ENCODE data around the gene MRM3.
"Not testable (repeated sequence)": the region's sequence is repeated elsewhere in the genome, so short reads cannot be mapped to it uniquely, and the experiment has no call there.

MRM3 gene

DNA sequence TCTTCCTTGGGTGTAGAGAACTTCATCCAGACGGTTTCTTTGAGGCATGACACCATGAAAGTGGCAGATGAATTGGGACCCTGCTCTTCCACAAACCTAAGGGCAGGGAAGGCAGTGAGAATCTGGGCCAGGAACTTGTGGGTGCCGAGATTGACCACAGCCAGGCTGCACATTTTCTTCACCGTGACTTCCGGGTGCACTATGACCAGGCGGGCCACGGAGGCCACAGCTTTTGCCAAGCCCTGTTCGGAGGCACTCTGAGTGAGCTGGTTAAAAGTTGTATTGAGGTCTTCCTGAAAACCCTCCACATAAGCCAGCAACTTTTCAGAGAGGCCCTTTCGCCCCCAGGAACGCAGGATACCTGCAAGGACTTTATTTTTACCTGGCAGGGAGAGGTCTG lies 36.0 kb upstream of the MRM3 start:
- no peak overlapping the region for H3K4ac ChIP-seq (ENCODE audit: low read depth, low read length)
- H2BK120ac ChIP-seq (ENCODE audit: low read depth, low read length): no peak overlapping the region
- no peak overlapping the region for H3K4me2 ChIP-seq (ENCODE audit: low read length)
- peaks cover 20% of the 10 kb centered on the region for H3K36me3 ChIP-seq (ENCODE audit: control insufficient read depth, insufficient read depth, low read length)
- no peak overlapping the region for H3K27ac ChIP-seq (ENCODE audit: low read depth, low read length)
- H3K79me1 ChIP-seq (ENCODE audit: low read length): peaks cover 24% of the 10 kb centered on the region
- no peak overlapping the region for H3K23ac ChIP-seq (ENCODE audit: low read length)
- H3K4me1 ChIP-seq (ENCODE audit: control insufficient read depth, low read depth, low read length): no peaks in the 10 kb centered on the region
- no peak overlapping the region for H3K9ac ChIP-seq (ENCODE audit: low read length)
- no peak overlapping the region for H2BK15ac ChIP-seq (replicated peaks; ENCODE audit: low read depth)
- H2AK5ac ChIP-seq (ENCODE audit: low read length): no peak overlapping the region
- H3K18ac ChIP-seq (ENCODE audit: low read length): no peak overlapping the region
- H3K27me3 ChIP-seq (ENCODE audit: insufficient read depth, low read length, poor library complexity): no peaks in the 10 kb centered on the region
- no CpG with 5 or more reads among the region's 9 CpGs for WGBS (ENCODE audit: extremely low coverage, insufficient coverage, low lambda C conversion rate)
- H3K4me3 ChIP-seq (ENCODE audit: low read length): no peak overlapping the region
- DNase-seq: no peak
- H4K8ac ChIP-seq (ENCODE audit: low read depth, low read length): no peak overlapping the region
- no peak overlapping the region for H2BK5ac ChIP-seq (ENCODE audit: low read length)
- H4K5ac ChIP-seq (ENCODE audit: low read length): no peak overlapping the region
- H3K79me2 ChIP-seq (ENCODE audit: control insufficient read depth, insufficient read depth, low read length): peaks cover 25% of the 10 kb centered on the region
- H3K56ac ChIP-seq (ENCODE audit: low read length): no peak overlapping the region

DNA sequence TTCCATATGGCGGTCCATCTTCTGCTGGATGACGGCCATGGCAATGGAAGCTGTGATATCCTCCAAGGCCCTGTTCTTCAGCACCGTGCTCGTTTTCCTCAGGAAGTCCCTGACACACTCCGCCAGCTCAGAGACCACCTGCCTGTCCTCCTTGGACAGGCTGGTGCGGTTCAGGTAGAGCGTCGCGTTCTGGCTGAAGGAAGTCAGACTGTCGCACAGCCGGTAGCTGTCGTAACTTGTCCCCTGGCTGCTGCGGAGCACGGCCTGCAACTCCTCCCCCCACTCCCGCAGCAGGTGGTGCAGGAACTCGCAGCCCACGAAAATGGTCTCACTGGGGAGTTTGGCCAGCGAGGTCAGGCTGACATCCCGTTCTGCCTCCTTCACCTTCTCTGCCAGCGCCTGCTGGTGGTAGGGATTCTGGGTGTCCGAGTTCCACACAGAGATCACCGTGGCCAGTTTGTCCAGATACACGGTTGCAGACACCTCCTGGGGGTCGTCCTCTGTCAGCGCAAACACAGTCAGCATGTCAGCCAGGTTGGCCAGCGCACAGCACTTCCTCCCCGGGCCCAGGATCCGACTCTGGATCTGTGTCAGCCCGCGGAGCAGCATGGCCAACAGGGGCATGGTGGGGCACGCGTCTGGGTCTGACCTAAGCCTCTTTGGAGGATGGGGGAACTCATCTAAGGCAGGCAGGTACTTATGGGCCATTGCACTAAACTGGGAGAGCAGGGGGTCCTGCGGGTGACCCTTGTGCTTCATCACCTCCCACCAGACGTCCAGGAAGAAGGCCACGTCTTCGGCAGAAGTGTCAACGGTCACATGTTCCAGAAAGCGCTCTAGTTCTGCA lies 35.1 kb upstream of the MRM3 start:
- H3K27ac ChIP-seq (ENCODE audit: low read depth, low read length): no peak overlapping the region
- peaks cover 31% of the 10 kb centered on the region for H3K79me2 ChIP-seq (ENCODE audit: control insufficient read depth, insufficient read depth, low read length)
- H3K79me1 ChIP-seq (ENCODE audit: low read length): peaks cover 27% of the 10 kb centered on the region
- no CpG with 5 or more reads among the region's 38 CpGs for WGBS (ENCODE audit: extremely low coverage, insufficient coverage, low lambda C conversion rate)
- no peak overlapping the region for H3K4ac ChIP-seq (ENCODE audit: low read depth, low read length)
- DNase-seq: no peak
- H3K4me1 ChIP-seq (ENCODE audit: control insufficient read depth, low read depth, low read length): no peaks in the 10 kb centered on the region
- H3K4me2 ChIP-seq (ENCODE audit: low read length): no peak overlapping the region
- no peak overlapping the region for H4K8ac ChIP-seq (ENCODE audit: low read depth, low read length)
- H3K56ac ChIP-seq (ENCODE audit: low read length): no peak overlapping the region
- H3K27me3 ChIP-seq (ENCODE audit: insufficient read depth, low read length, poor library complexity): no peaks in the 10 kb centered on the region
- H4K5ac ChIP-seq (ENCODE audit: low read length): no peak overlapping the region
- H3K36me3 ChIP-seq (ENCODE audit: control insufficient read depth, insufficient read depth, low read length): peaks cover 18% of the 10 kb centered on the region
- no peak overlapping the region for H2BK120ac ChIP-seq (ENCODE audit: low read depth, low read length)
- no peak overlapping the region for H2BK5ac ChIP-seq (ENCODE audit: low read length)
- no peak overlapping the region for H3K23ac ChIP-seq (ENCODE audit: low read length)
- no peak overlapping the region for H3K18ac ChIP-seq (ENCODE audit: low read length)
- no peak overlapping the region for H3K4me3 ChIP-seq (ENCODE audit: low read length)
- H3K9ac ChIP-seq (ENCODE audit: low read length): no peak overlapping the region
- no peak overlapping the region for H2AK5ac ChIP-seq (ENCODE audit: low read length)
- H2BK15ac ChIP-seq (replicated peaks; ENCODE audit: low read depth): no peak overlapping the region

- peaks cover 17% of the 10 kb centered on the region for H3K36me3 ChIP-seq (ENCODE audit: control insufficient read depth, insufficient read depth, low read length)
These were observed 33.5 kb upstream of the MRM3 start for GRCh38 chr17:748604-749003.

GRCh38 chr17:749359-749758 lies 32.8 kb upstream of the MRM3 start:
- H3K27ac ChIP-seq (ENCODE audit: low read depth, low read length); H3K18ac ChIP-seq (ENCODE audit: low read length); H2AK5ac ChIP-seq (ENCODE audit: low read length); H4K5ac ChIP-seq (ENCODE audit: low read length); H2BK15ac ChIP-seq (replicated peaks; ENCODE audit: low read depth); H3K56ac ChIP-seq (ENCODE audit: low read length); H3K23ac ChIP-seq (ENCODE audit: low read length); H4K8ac ChIP-seq (ENCODE audit: low read depth, low read length); H3K4ac ChIP-seq (ENCODE audit: low read depth, low read length); H3K9ac ChIP-seq (ENCODE audit: low read length); H3K4me1 ChIP-seq (ENCODE audit: control insufficient read depth, low read depth, low read length); H3K27me3 ChIP-seq (ENCODE audit: insufficient read depth, low read length, poor library complexity); H3K4me3 ChIP-seq (ENCODE audit: low read length); DNase-seq; H3K4me2 ChIP-seq (ENCODE audit: low read length); H2BK5ac ChIP-seq (ENCODE audit: low read length); H2BK120ac ChIP-seq (ENCODE audit: low read depth, low read length): not testable (repeated sequence)
- Histone ChIP-seq H3K36me3 (ENCODE audit: control insufficient read depth, insufficient read depth, low read length) (peaks cover 17% of the 10 kb centered on the region), H3K79me1 (ENCODE audit: low read length) (peaks cover 23% of the 10 kb centered on the region), H3K79me2 (ENCODE audit: control insufficient read depth, insufficient read depth, low read length) (peaks cover 31% of the 10 kb centered on the region)
- WGBS (ENCODE audit: extremely low coverage, insufficient coverage, low lambda C conversion rate): no CpG with 5 or more reads among the region's 7 CpGs

More at GRCh38 chr17:748604-749003, 33.5 kb upstream of the MRM3 start:
- not testable (repeated sequence) for H2BK120ac ChIP-seq (ENCODE audit: low read depth, low read length); H3K4me3 ChIP-seq (ENCODE audit: low read length); H3K56ac ChIP-seq (ENCODE audit: low read length); H3K27ac ChIP-seq (ENCODE audit: low read depth, low read length); H3K9ac ChIP-seq (ENCODE audit: low read length); H4K5ac ChIP-seq (ENCODE audit: low read length); H3K23ac ChIP-seq (ENCODE audit: low read length); DNase-seq; H2BK15ac ChIP-seq (replicated peaks; ENCODE audit: low read depth); H2BK5ac ChIP-seq (ENCODE audit: low read length); H3K18ac ChIP-seq (ENCODE audit: low read length); H3K4ac ChIP-seq (ENCODE audit: low read depth, low read length); H4K8ac ChIP-seq (ENCODE audit: low read depth, low read length); H3K27me3 ChIP-seq (ENCODE audit: insufficient read depth, low read length, poor library complexity); H3K4me1 ChIP-seq (ENCODE audit: control insufficient read depth, low read depth, low read length); H2AK5ac ChIP-seq (ENCODE audit: low read length); H3K4me2 ChIP-seq (ENCODE audit: low read length)
- Histone ChIP-seq H3K79me2 (ENCODE audit: control insufficient read depth, insufficient read depth, low read length) (peaks cover 31% of the 10 kb centered on the region), H3K79me1 (ENCODE audit: low read length) (peaks cover 23% of the 10 kb centered on the region)
- WGBS (ENCODE audit: extremely low coverage, insufficient coverage, low lambda C conversion rate): no CpG with 5 or more reads among the region's 4 CpGs

- Histone ChIP-seq H3K4me2 (ENCODE audit: low read length) (peak overlapping the region; percentile 53), H2AK5ac (ENCODE audit: low read length) (no peak overlapping the region), H3K4me3 (ENCODE audit: low read length) (no peak overlapping the region), H2BK120ac (ENCODE audit: low read depth, low read length) (no peak overlapping the region), H2BK5ac (ENCODE audit: low read length) (no peak overlapping the region), H3K4ac (ENCODE audit: low read depth, low read length) (no peak overlapping the region), H3K79me2 (ENCODE audit: control insufficient read depth, insufficient read depth, low read length) (peaks cover 31% of the 10 kb centered on the region), H3K36me3 (ENCODE audit: control insufficient read depth, insufficient read depth, low read length) (peaks cover 12% of the 10 kb centered on the region), H3K4me1 (ENCODE audit: control insufficient read depth, low read depth, low read length) (peaks cover 2% of the 10 kb centered on the region), H3K56ac (ENCODE audit: low read length) (peak overlapping the region; percentile 93), H3K18ac (ENCODE audit: low read length) (no peak overlapping the region), H3K27ac (ENCODE audit: low read depth, low read length) (no peak overlapping the region), H3K9ac (ENCODE audit: low read length) (peak overlapping the region; percentile 85), H2BK15ac (replicated peaks; ENCODE audit: low read depth) (no peak overlapping the region), H3K79me1 (ENCODE audit: low read length) (peaks cover 20% of the 10 kb centered on the region), H3K27me3 (ENCODE audit: insufficient read depth, low read length, poor library complexity) (no peaks in the 10 kb centered on the region), H3K23ac (ENCODE audit: low read length) (no peak overlapping the region), H4K8ac (ENCODE audit: low read depth, low read length) (no peak overlapping the region), H4K5ac (ENCODE audit: low read length) (no peak overlapping the region)
- no peak for DNase-seq
- WGBS (ENCODE audit: extremely low coverage, insufficient coverage, low lambda C conversion rate): no CpG with 5 or more reads among the region's 8 CpGs
These were observed 31.6 kb upstream of the MRM3 start for GRCh38 chr17:750431-751037.
